CD14-positive monocyte (primary cell): ENCODE measurements around the gene LZTS2. TPM values are rescaled to one million over a fixed set of nuclear protein-coding genes. Genes with fewer than 3 reads are reported as not detected.

Experiments used
- DNase-seq, 3 donors: peaks; one replicate each; pipeline ENCODE4 v3.0.0-alpha.2; 2011 to 2022
- H2AFZ ChIP-seq: 2 replicates; pipeline ENCODE4 v1.6.0; 2012; ENCODE audit warnings: mild to moderate bottlenecking, low read depth, low read length, inconsistent platforms; ENCODE audit not compliant: insufficient read depth, poor library complexity, severe bottlenecking
- H3K27ac ChIP-seq, 2 donors: 1 replicate in 1 of 2; 2 replicates in 1 of 2; pipeline ENCODE4 v1.5.1; 2012 to 2013; ENCODE audit warnings: low read length in 2 of 2, control low read depth in 1 of 2, inconsistent platforms in 1 of 2, low read depth in 1 of 2, mild to moderate bottlenecking in 1 of 2
- H3K27me3 ChIP-seq, 2 donors: one replicate each; pipeline versions ENCODE4 v1.6.0 to v1.6.1; 2011 to 2013; ENCODE audit warnings: low read length in 2 of 2; ENCODE audit not compliant: control insufficient read depth in 2 of 2, insufficient read depth in 2 of 2
- H3K36me3 ChIP-seq, 2 donors: replicated peaks in 1 of 2; 1 replicate in 1 of 2; 2 replicates in 1 of 2; pipeline versions ENCODE4 v1.5.1 to v1.6.1; 2012 to 2013; ENCODE audit warnings: low read length in 2 of 2, control low read depth in 1 of 2, inconsistent platforms in 1 of 2, mild to moderate bottlenecking in 1 of 2; ENCODE audit not compliant: insufficient read depth in 2 of 2, control insufficient read depth in 1 of 2
- H3K4me1 ChIP-seq, 2 donors: 1 replicate in 1 of 2; 2 replicates in 1 of 2; pipeline versions ENCODE4 v1.5.1 to v1.6.1; 2012 to 2013; ENCODE audit warnings: low read length in 2 of 2, control low read depth in 1 of 2, inconsistent platforms in 1 of 2, mild to moderate bottlenecking in 1 of 2, moderate library complexity in 1 of 2; ENCODE audit not compliant: insufficient read depth in 2 of 2, control insufficient read depth in 1 of 2
- H3K4me2 ChIP-seq: replicated peaks from 2 replicates; pipeline ENCODE3; 2012; ENCODE audit warnings: low read length, moderate library complexity, mild to moderate bottlenecking; ENCODE audit not compliant: poor library complexity, severe bottlenecking; ENCODE audit errors: extremely low read depth
- H3K4me3 ChIP-seq, 3 experiments: fragments of 200-600 bp in 1 of 3; sonication (generic) in 1 of 3; replicated peaks in 1 of 3; 1 replicate in 2 of 3; 2 replicates in 1 of 3; pipeline ENCODE4 v1.5.1; 2011 to 2013; ENCODE audit warnings: low read length in 3 of 3, mild to moderate bottlenecking in 3 of 3, control low read depth in 2 of 3, low read depth in 2 of 3, inconsistent platforms in 1 of 3, moderate library complexity in 1 of 3
- H3K79me2 ChIP-seq: 2 replicates; pipeline ENCODE4 v1.6.0; 2012; ENCODE audit warnings: mild to moderate bottlenecking, control low read depth, inconsistent platforms, low read length, moderate library complexity; ENCODE audit not compliant: insufficient read depth
- H3K9ac ChIP-seq: 2 replicates; pipeline ENCODE4 v1.6.0; 2017; ENCODE audit warnings: low read length, mild to moderate bottlenecking; ENCODE audit not compliant: insufficient read depth, poor library complexity, severe bottlenecking
- H3K9me3 ChIP-seq, 2 donors: replicated peaks in 1 of 2; 1 replicate in 1 of 2; 2 replicates in 1 of 2; pipeline versions ENCODE4 v1.5.1 to v1.6.1; 2012 to 2013; ENCODE audit warnings: low read length in 2 of 2, control low read depth in 1 of 2; ENCODE audit not compliant: control insufficient read depth in 1 of 2, insufficient read depth in 1 of 2
- H4K20me1 ChIP-seq: 2 replicates; pipeline ENCODE4 v1.6.0; 2012; ENCODE audit warnings: mild to moderate bottlenecking, low read length, control low read depth, moderate library complexity; ENCODE audit not compliant: insufficient read depth
- H3K27ac Mint-ChIP-seq, 7 donors: one replicate each; pipeline ENCODE4 v1.8.0; 2020; ENCODE audit warnings: mild to moderate bottlenecking in 7 of 7, mixed read lengths in 7 of 7, moderate library complexity in 6 of 7, inconsistent platforms in 2 of 7
- H3K27me3 Mint-ChIP-seq, 3 donors: one replicate each; pipeline ENCODE4 v1.8.0; 2021 to 2022; ENCODE audit warnings: low read depth in 3 of 3, mild to moderate bottlenecking in 3 of 3, mixed read lengths in 3 of 3, moderate library complexity in 3 of 3, inconsistent platforms in 1 of 3
- H3K36me3 Mint-ChIP-seq, 2 donors: one replicate each; pipeline ENCODE4 v1.8.0; 2020; ENCODE audit warnings: mixed read lengths in 2 of 2, inconsistent platforms in 1 of 2, mild to moderate bottlenecking in 1 of 2
- H3K4me1 Mint-ChIP-seq: one replicate; pipeline ENCODE4 v1.8.0; 2020; ENCODE audit warnings: mild to moderate bottlenecking, mixed read lengths
- H3K4me3 Mint-ChIP-seq, 2 donors: one replicate each; pipeline ENCODE4 v1.8.0; 2020; ENCODE audit warnings: mild to moderate bottlenecking in 2 of 2, mixed read lengths in 2 of 2, moderate library complexity in 1 of 2
- H3K9me3 Mint-ChIP-seq, 7 donors: one replicate each; pipeline ENCODE4 v1.8.0; 2020 to 2022; ENCODE audit warnings: mixed read lengths in 7 of 7, mild to moderate bottlenecking in 6 of 7, moderate library complexity in 6 of 7, inconsistent platforms in 2 of 7
- whole genome bisulfite sequencing: methylation state at CpG from one replicate; pipeline ENCODE4 v1.1.5; 2013; ENCODE audit warnings: missing lambda C conversion rate; ENCODE audit not compliant: insufficient coverage; 5-methylcytosine and 5-hydroxymethylcytosine counted together
- intact Hi-C, 2 donors: fragments of 100-400 bp; cut with micrococcal nuclease; formaldehyde crosslinking; loops; one replicate each; pipeline versions ENCODE4 v1.15.0 to v1.15.1; 2023
- polyA plus RNA-seq, 3 donors: library from polyadenylated mRNA; depleted of rRNA in 1 of 3; unstranded in 2 of 3; stranded (reverse) in 1 of 3; fragments of 300-500 nt in 2 of 3; fragments of >200 nt in 1 of 3; fragmentation: Illumina TruSeq in 2 of 3; gene quantifications; 1 replicate in 2 of 3; 2 replicates in 1 of 3; pipeline ENCODE4 v1.2.3, GENCODE V29; 2012 to 2021
- TF ChIP-seq, protein P1 (sequence below): fragments of 200-600 bp; IDR thresholded peaks from one replicate; pipeline ENCODE4 v1.8.0; 2022; ENCODE audit warnings: antibody characterized with exemption, mild to moderate bottlenecking

The LZTS2 gene
- polyA plus RNA-seq, 3 donors = 2.8 to 9.2 (median 3.3) TPM

DNA sequence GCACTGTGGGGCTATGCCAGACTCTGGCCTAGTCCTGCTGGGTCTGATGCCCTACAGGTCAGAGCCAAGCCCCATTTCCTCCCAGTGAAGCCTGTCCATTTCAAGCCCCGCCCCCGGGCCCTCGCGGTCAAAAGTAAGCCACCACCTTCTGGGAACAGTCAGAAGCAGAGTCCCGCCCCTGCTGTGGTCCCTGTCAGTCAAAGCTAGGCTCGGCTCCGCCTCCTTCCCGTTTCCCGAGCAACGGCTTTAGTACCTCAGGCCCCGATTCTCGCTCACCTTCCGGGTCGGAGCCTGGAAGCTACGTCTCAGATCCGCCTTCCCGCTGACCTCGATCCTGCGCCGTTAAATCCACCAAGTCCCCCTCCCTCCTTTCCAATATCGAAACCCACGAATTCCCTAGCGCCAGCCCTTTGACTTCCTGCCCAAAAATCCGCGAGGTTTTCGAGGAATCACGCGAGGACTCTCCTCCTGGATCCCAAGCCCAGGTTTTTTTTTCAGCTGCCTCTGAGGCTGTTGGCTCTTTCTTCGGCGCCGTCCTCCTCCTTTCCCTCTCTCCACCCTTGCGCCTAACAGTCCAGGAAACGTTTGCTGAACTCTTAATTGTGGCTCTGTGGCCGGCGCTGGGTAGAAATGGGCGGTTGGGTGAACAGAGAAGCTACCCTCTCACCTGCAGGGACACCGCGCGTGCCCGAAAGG is 43.2 kb downstream of the LZTS2 start:
- Histone ChIP-seq H3K79me2 (no peaks in the 10 kb centered on the region), H3K27ac (peak overlapping the region; percentile 80 to 83), H3K27me3 (peaks cover 15 to 29% of the 10 kb centered on the region in 2 donors), H3K36me3 (peaks cover 19 to 26% of the 10 kb centered on the region in 2 donors), H3K4me2 (peak overlapping the region; percentile 74), H3K4me3 (peak overlapping the region; percentile 47 to 87 (median 60)), H3K4me1 (peaks cover 14 to 22% of the 10 kb centered on the region in 2 donors), H4K20me1 (no peaks in the 10 kb centered on the region), H3K9me3 (peaks cover 0 to 6% of the 10 kb centered on the region in 2 donors), H2AFZ (peak overlapping the region; percentile 84), H3K9ac (peak overlapping the region; percentile 70)
- 0% methylated on average over 28 of the region's 40 CpGs for WGBS
- H3K9me3 Mint-ChIP-seq = peaks cover 0 to 9% (median 0%) of the 10 kb centered on the region in 7 donors
- TF ChIP-seq, protein P1, sequence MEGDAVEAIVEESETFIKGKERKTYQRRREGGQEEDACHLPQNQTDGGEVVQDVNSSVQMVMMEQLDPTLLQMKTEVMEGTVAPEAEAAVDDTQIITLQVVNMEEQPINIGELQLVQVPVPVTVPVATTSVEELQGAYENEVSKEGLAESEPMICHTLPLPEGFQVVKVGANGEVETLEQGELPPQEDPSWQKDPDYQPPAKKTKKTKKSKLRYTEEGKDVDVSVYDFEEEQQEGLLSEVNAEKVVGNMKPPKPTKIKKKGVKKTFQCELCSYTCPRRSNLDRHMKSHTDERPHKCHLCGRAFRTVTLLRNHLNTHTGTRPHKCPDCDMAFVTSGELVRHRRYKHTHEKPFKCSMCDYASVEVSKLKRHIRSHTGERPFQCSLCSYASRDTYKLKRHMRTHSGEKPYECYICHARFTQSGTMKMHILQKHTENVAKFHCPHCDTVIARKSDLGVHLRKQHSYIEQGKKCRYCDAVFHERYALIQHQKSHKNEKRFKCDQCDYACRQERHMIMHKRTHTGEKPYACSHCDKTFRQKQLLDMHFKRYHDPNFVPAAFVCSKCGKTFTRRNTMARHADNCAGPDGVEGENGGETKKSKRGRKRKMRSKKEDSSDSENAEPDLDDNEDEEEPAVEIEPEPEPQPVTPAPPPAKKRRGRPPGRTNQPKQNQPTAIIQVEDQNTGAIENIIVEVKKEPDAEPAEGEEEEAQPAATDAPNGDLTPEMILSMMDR = no peak
- peak overlapping the region; percentile 96 to 100 (median 99) for H3K27ac Mint-ChIP-seq
- peaks cover 25 to 27% (median 26%) of the 10 kb centered on the region in 3 donors for H3K27me3 Mint-ChIP-seq
- H3K4me3 Mint-ChIP-seq = peak overlapping the region; percentile 96 to 99
- peaks cover 24 to 31% of the 10 kb centered on the region in 2 donors for H3K36me3 Mint-ChIP-seq
- H3K4me1 Mint-ChIP-seq = peaks cover 23% of the 10 kb centered on the region
- DNase-seq = peak; percentile 92 to 97 (median 93)
- intact Hi-C loops = loop anchor here in 1 of 2 donors (5.0 kb wide), 1 partner anchor 99 kb away; no protein-coding TSS in a partner anchor

- Histone ChIP-seq H4K20me1 (no peaks in the 10 kb centered on the region), H3K4me1 (peaks cover 14 to 22% of the 10 kb centered on the region in 2 donors), H2AFZ (peak overlapping the region; percentile 84), H3K9ac (peak overlapping the region; percentile 70), H3K27me3 (peaks cover 20 to 34% of the 10 kb centered on the region in 2 donors), H3K36me3 (peaks cover 14 to 21% of the 10 kb centered on the region in 2 donors), H3K4me2 (peak overlapping the region; percentile 74), H3K79me2 (no peaks in the 10 kb centered on the region), H3K9me3 (peaks cover 0 to 6% of the 10 kb centered on the region in 2 donors), H3K4me3 (peak overlapping the region; percentile 47 to 87 (median 60)), H3K27ac (peak overlapping the region; percentile 80 to 83)
- 10% methylated on average over 2 of the region's 2 CpGs for WGBS
- Mint-ChIP-seq H3K36me3 (peaks cover 20 to 25% of the 10 kb centered on the region in 2 donors), H3K27me3 (peaks cover 30 to 33% (median 32%) of the 10 kb centered on the region in 3 donors), H3K4me3 (peak overlapping the region; percentile 96 to 99), H3K9me3 (peaks cover 0 to 12% (median 4%) of the 10 kb centered on the region in 7 donors), H3K27ac (peak overlapping the region; percentile 96 to 100 (median 99)), H3K4me1 (peaks cover 24% of the 10 kb centered on the region)
- DNase-seq = no peak
- TF ChIP-seq, protein P1 = no peak
- intact Hi-C loops = loop anchor here in 1 of 2 donors (5.0 kb wide), 1 partner anchor 99 kb away; no protein-coding TSS in a partner anchor
These were observed 43.7 kb downstream of the LZTS2 start for GRCh38 chr10:101043363-101043707.
